Endothelial cell of umbilical vein (primary cell): Measurements from ENCODE around the gene TMIE. TPM values are rescaled to one million over a fixed set of nuclear protein-coding genes. Genes with fewer than 3 reads are reported as not detected.

Source experiments
- BruUV-seq: library from RNA; stranded (reverse); fragments of 400-500 nt; replicated peaks from 2 replicates; lab custom pipeline; 2021; lab: Mats Ljungman, UMichigan
- CTCF ChIA-PET: fragments of 300-600, 350-600 bp; sonication (Branson Sonifier 250); formaldehyde crosslinking; loops from one replicate; lab custom pipeline; 2021; ENCODE audit warnings: antibody characterized with exemption, inconsistent platforms; lab: Charles Lee
- POLR2A ChIA-PET: fragments of 300-600, 350-600 bp; sonication (Branson Sonifier 250); formaldehyde crosslinking; loops from one replicate; lab custom pipeline; 2021; ENCODE audit warnings: antibody characterized with exemption, inconsistent platforms; lab: Charles Lee
- DNase-seq: peaks from one replicate; pipeline ENCODE4 v3.0.0-alpha.2; 2011; ENCODE audit warnings: low read depth, low spot score
- FAIRE-seq: peaks from 2 replicates; lab custom pipeline; 2011; peaks lifted over from hg19 to GRCh38; lab: Jason Lieb, UNC
- H2AFZ ChIP-seq: 2 replicates; pipeline ENCODE4 v1.6.0; 2012; ENCODE audit warnings: low read depth, low read length, control low read depth, inconsistent platforms
- H3K27ac ChIP-seq: 2 replicates; pipeline ENCODE4 v1.5.1; 2011; ENCODE audit warnings: low read depth, mild to moderate bottlenecking, control low read depth, low read length, moderate library complexity; ENCODE audit not compliant: insufficient read depth
- H3K27me3 ChIP-seq, 2 experiments: 2 replicates each; pipeline versions ENCODE4 v1.6.0 to v1.6.1; 2011; ENCODE audit warnings: low read length in 2 of 2, mixed read lengths in 1 of 2; ENCODE audit not compliant: control insufficient read depth in 2 of 2, insufficient read depth in 2 of 2
- H3K36me3 ChIP-seq, 2 experiments: 2 replicates in 1 of 2; 3 replicates in 1 of 2; pipeline ENCODE4 v1.5.1; 2011; ENCODE audit warnings: low read length in 2 of 2, mild to moderate bottlenecking in 1 of 2, moderate library complexity in 1 of 2; ENCODE audit not compliant: control insufficient read depth in 2 of 2, insufficient read depth in 2 of 2; ENCODE audit errors: extremely low read depth in 1 of 2
- H3K4me1 ChIP-seq: 3 replicates; pipeline ENCODE4 v1.5.1; 2011; ENCODE audit warnings: mild to moderate bottlenecking, low read length; ENCODE audit not compliant: control insufficient read depth, insufficient read depth; ENCODE audit errors: extremely low read depth
- H3K4me2 ChIP-seq: 2 replicates; pipeline ENCODE4 v1.6.1; 2011; ENCODE audit warnings: low read length, control low read depth, mixed read lengths; ENCODE audit not compliant: insufficient read depth
- H3K4me3 ChIP-seq, 3 experiments: fragments of 200-600 bp in 1 of 3; sonication (generic), shearing (Covaris generic) in 1 of 3; replicated peaks in 1 of 3; 2 replicates each; pipeline ENCODE4 v1.5.1; 2011 to 2016; ENCODE audit warnings: control low read depth in 3 of 3, low read length in 3 of 3, mild to moderate bottlenecking in 2 of 3, inconsistent platforms in 1 of 3, low read depth in 1 of 3, moderate library complexity in 1 of 3; ENCODE audit not compliant: insufficient read depth in 1 of 3
- H3K79me2 ChIP-seq: 2 replicates; pipeline ENCODE4 v1.6.0; 2012; ENCODE audit warnings: low read length, inconsistent platforms; ENCODE audit not compliant: control insufficient read depth, insufficient read depth
- H3K9ac ChIP-seq: replicated peaks from 2 replicates; pipeline ENCODE3; 2011; ENCODE audit warnings: low read length, control low read depth; ENCODE audit not compliant: insufficient read depth; ENCODE audit errors: extremely low read depth
- H3K9me1 ChIP-seq: replicated peaks from 3 replicates; pipeline ENCODE4 v1.6.0; 2011; ENCODE audit warnings: mild to moderate bottlenecking, low read length; ENCODE audit not compliant: control insufficient read depth, insufficient read depth; ENCODE audit errors: extremely low read depth
- H3K9me3 ChIP-seq: replicated peaks from 2 replicates; pipeline ENCODE4 v1.5.1; 2012; ENCODE audit warnings: low read length, inconsistent platforms; ENCODE audit not compliant: control insufficient read depth, insufficient read depth
- H4K20me1 ChIP-seq: replicated peaks from 2 replicates; pipeline ENCODE3; 2011; ENCODE audit warnings: mild to moderate bottlenecking, low read length; ENCODE audit not compliant: control insufficient read depth, insufficient read depth; ENCODE audit errors: extremely low read depth
- EZH2 ChIP-seq: IDR thresholded peaks from 2 replicates; pipeline ENCODE4 v1.6.1; 2012; ENCODE audit warnings: borderline replicate concordance, low read depth, mild to moderate bottlenecking, moderate library complexity, low read length, inconsistent platforms; ENCODE audit not compliant: severe bottlenecking
- FOS ChIP-seq: IDR thresholded peaks from 2 replicates; pipeline ENCODE4 v1.6.1; 2011; ENCODE audit warnings: mild to moderate bottlenecking, low read length, moderate library complexity, borderline replicate concordance; ENCODE audit not compliant: insufficient read depth
- GATA2 ChIP-seq: IDR thresholded peaks from 2 replicates; pipeline ENCODE4 v1.7.0; 2011; ENCODE audit warnings: low read depth, mild to moderate bottlenecking, moderate library complexity, mixed read lengths, low read length; ENCODE audit not compliant: insufficient read length, insufficient read depth
- JUN ChIP-seq: IDR thresholded peaks from 2 replicates; pipeline ENCODE4 v1.6.1; 2011; ENCODE audit warnings: borderline replicate concordance, low read depth; ENCODE audit not compliant: insufficient read length, insufficient read depth
- MYC ChIP-seq: IDR thresholded peaks from one replicate; pipeline ENCODE4 v1.6.1; 2011; ENCODE audit warnings: mild to moderate bottlenecking, low read depth, low read length
- POLR2A ChIP-seq: IDR thresholded peaks from 2 replicates; pipeline ENCODE4 v1.6.1; 2012; ENCODE audit warnings: low read depth, mild to moderate bottlenecking, control low read depth, low read length
- POLR2AphosphoS5 ChIP-seq: IDR thresholded peaks from 2 replicates; pipeline ENCODE4 v1.6.1; 2012; ENCODE audit warnings: low read depth, mild to moderate bottlenecking, control low read depth, low read length, moderate library complexity; ENCODE audit not compliant: insufficient read depth
- dilution Hi-C: fragments of 300-500 bp; cut with MboI; formaldehyde crosslinking; loops from one replicate; pipeline ENCODE4 v1.15.0; 2019; ENCODE audit warnings: low sequenced_read_pairs; ENCODE audit not compliant: extremely low pct_ligation_motif_present
- intact Hi-C: fragments of 100-400 bp; cut with micrococcal nuclease; formaldehyde crosslinking; loops from one replicate; pipeline ENCODE4 v1.10.0; 2022
- polyA plus RNA-seq, 4 experiments: library from polyadenylated mRNA; depleted of rRNA in 3 of 4; stranded (reverse) in 3 of 4; unstranded in 1 of 4; fragments of >200 nt; gene quantifications; 2 replicates each; pipeline versions ENCODE4 v1.2.1 to v1.2.3, GENCODE V29; 2011 to 2012; ENCODE audit warnings: missing spikeins in 1 of 4
- total RNA-seq: library from RNA; stranded (reverse); gene quantifications from 2 replicates; pipeline ENCODE4 v1.2.3, GENCODE V29; 2021
- TF ChIP-seq, protein P1 (sequence below), 2 donors: IDR thresholded peaks; 1 replicate in 1 of 2; 2 replicates in 1 of 2; pipeline ENCODE4 v1.5.1; 2011; ENCODE audit warnings: low read length in 2 of 2, mild to moderate bottlenecking in 2 of 2, moderate library complexity in 2 of 2, control low read depth in 1 of 2, inconsistent platforms in 1 of 2, low read depth in 1 of 2; ENCODE audit not compliant: insufficient read depth in 1 of 2; ENCODE audit errors: extremely low read depth in 1 of 2
- TF ChIP-seq, protein P2 (sequence below): IDR thresholded peaks from 2 replicates; pipeline ENCODE4 v1.6.1; 2011; ENCODE audit not compliant: insufficient read depth, insufficient read length

TMIE gene
- total and polyA plus RNA-seq, 2 donors (not counting 3 experiments of a cell fraction or from before 2014, with no cell fraction given): 0.15 to 0.27 TPM

DNA sequence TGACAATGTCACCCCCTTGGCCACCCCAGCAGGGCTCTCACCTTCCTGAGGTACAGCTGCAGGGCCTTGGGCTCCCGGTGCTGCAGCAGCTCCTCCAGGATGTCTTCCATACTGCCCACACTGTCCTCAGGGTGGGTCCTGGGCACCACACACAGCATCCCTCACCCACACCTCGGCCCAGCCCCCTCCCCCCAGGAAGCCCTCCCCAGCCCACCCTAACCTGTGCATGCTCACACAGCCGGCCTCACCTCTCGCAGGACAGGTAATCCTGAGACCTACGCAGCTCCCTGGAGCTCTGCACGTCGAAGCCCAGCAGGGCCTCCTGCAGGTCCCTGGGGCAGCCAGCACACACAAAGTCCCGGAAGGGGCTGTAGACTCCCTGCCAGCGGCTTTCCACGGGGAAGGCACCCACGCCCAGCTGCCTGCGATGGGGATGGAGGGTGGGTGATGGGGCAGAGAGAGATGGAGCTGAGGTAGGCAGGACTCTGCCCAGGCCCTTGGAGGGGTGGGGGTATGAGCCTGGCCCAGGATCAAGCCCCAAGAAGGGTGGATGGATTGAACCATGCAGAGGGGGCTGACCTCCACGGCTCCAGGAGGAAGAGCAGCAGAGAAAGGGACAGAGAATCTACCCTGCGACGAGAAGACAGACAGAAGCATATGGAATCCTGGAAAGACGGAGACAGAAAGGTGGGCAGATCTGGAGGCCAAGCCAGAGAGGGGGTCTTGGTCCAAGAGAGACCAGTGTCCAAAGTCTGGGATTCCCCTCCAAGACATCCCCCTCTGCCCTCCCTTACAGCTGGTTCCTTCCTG, 24.4 kb upstream of the TMIE start:
- no peaks in the 10 kb centered on the region for H4K20me1 ChIP-seq
- intact Hi-C loops: no loop called here
- dilution Hi-C loops: no loop called here
- no peak for DNase-seq
- H3K4me2 ChIP-seq: no peak overlapping the region
- H2AFZ ChIP-seq: no peak overlapping the region
- H3K9me3 ChIP-seq: no peaks in the 10 kb centered on the region
- H3K27ac ChIP-seq: no peak overlapping the region
- no peaks in the 10 kb centered on the region for H3K79me2 ChIP-seq
- no peak overlapping the region for H3K4me3 ChIP-seq
- H3K27me3 ChIP-seq: no peaks in the 10 kb centered on the region
- H3K36me3 ChIP-seq: no peaks in the 10 kb centered on the region
- H3K9me1 ChIP-seq: no peaks in the 10 kb centered on the region
- BruUV-seq: no TSS peak
- ChIA-PET CTCF (interaction anchor here (0.9 kb wide), 1 partner anchor 233 kb away, joined by 4 read pairs; no protein-coding TSS in a partner anchor), POLR2A (no interaction called here)
- H3K9ac ChIP-seq: no peak overlapping the region
- TF ChIP-seq POLR2AphosphoS5 (no peak), GATA2 (no peak), POLR2A (no peak), JUN (no peak), FOS (no peak), EZH2 (no peak), MYC (no peak)
- TF ChIP-seq, protein P1, sequence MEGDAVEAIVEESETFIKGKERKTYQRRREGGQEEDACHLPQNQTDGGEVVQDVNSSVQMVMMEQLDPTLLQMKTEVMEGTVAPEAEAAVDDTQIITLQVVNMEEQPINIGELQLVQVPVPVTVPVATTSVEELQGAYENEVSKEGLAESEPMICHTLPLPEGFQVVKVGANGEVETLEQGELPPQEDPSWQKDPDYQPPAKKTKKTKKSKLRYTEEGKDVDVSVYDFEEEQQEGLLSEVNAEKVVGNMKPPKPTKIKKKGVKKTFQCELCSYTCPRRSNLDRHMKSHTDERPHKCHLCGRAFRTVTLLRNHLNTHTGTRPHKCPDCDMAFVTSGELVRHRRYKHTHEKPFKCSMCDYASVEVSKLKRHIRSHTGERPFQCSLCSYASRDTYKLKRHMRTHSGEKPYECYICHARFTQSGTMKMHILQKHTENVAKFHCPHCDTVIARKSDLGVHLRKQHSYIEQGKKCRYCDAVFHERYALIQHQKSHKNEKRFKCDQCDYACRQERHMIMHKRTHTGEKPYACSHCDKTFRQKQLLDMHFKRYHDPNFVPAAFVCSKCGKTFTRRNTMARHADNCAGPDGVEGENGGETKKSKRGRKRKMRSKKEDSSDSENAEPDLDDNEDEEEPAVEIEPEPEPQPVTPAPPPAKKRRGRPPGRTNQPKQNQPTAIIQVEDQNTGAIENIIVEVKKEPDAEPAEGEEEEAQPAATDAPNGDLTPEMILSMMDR (IDR thresholded peaks at IDR 0.05; ENCODE audit: extremely low read depth in 1 of 2, insufficient read depth in 1 of 2, low read depth in 1 of 2, low read length in 2 of 2): no peak
- TF ChIP-seq, protein P2, sequence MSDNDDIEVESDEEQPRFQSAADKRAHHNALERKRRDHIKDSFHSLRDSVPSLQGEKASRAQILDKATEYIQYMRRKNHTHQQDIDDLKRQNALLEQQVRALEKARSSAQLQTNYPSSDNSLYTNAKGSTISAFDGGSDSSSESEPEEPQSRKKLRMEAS: no peak
- no peaks in the 10 kb centered on the region for H3K4me1 ChIP-seq
- no peak for FAIRE-seq
